ENCODE data around the gene IFI27.

The IFI27 gene

GRCh38 chr14:94102768-94103482 lies 7.6 kb upstream of the IFI27 start:
- DNase-seq, result no peak

- peak in 12 of 56 donors; percentile 5 to 60 (median 21) for DNase-seq
Observed at GRCh38 chr14:94103554-94104150, 6.9 kb upstream of the IFI27 start.

DNA sequence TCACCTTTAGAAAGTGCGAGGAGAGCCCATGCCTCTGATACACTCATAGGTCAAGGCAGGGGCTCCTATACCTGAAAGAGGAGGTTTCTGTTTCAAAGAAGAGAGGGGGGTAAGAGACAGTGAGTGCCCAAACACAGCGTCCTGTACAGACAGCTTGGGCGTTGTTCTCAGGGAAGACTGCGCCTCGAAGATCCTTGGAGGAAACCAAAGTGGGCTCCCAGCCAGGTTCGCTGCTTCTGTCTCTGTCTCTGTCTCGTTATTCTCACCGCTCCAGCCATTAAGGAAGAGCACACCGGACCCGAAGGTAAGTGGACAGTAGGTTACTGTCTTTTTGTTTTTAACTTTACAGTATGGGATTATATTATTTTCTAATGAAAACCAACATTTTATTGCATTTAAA lies 5.8 kb upstream of the IFI27 start:
- DNase-seq, result no peak

DNA sequence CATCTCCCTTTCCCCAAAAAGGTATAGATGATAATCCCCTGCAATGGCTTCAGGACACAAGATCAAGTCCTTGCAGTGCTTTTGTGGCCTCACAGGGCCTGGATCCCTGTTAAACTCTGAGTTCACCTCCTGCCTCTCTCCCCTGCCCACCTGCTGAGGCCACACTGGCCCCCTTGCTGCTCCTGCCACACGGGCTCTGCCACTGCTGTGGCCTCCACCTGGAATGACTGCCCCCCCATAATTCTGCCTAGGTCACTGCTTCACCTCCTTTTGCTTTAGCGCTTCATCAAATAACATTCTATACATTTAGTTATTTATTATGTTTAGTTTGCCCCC lies 653 bp upstream of the IFI27 start:
- DNase-seq, result no peak

DNA sequence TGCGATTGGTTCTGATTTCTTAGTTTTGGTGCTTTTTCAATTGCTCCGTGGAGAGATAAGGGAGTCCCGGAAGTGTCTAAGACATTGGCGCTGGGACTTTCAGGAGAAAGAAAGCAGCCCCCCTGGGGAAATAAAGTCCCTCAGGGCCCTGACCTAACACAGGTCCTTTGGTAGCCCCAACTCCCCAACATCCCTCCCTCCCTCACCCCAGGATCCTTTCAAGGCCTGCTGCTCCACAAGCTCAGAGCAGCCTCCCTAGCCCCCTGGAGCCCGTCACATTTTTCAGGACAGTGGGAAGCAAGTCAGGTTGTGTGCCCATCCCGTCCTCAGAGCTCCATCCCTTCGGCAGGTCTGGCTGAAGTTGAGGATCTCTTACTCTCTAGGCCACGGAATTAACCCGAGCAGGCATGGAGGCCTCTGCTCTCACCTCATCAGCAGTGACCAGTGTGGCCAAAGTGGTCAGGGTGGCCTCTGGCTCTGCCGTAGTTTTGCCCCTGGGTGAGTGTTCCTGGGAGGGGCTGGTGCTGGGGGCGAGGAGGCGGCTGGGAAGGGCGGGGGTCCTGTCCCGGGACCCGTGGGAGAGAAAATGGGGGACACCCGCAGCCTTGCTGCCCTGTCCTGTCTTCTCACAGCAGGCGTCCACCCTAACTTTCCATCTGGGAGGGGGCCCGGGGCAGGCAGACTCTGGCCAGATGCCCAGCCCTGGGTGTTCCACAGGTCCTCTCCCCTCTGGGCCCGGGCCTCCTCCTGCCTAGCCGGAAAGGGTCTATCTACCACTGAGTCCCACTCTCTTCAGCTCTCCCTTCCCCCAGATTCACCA lies 950 bp downstream of the IFI27 start:
- DNase-seq, result no peak

GRCh38 chr14:94112513-94113063 lies 2.1 kb downstream of the IFI27 start:
- DNase-seq, result no peak

- no peak for DNase-seq
Observed at GRCh38 chr14:94113073-94113472, 2.5 kb downstream of the IFI27 start.

DNA sequence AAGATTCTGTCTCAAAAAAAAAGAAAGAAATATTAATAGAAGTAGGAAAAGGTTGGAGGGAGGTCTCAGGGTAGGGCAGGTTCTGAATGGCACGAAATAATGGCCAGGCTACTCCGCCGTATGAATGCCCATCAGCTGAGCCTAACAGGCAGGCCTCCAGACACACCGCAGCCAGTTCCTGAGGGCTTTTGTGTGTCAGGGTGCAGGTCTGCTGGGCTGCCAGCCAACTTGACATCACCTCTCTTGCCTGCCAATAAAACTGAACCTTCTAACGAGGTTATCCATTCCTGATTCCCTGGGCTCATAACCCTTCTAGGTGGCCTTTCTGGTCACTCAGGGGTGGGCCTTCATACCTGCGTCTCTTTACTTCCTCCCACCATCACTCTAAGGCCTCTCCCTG lies 3.0 kb downstream of the IFI27 start:
- peak in 2 of 56 donors; percentile 13 to 55 for DNase-seq

DNA sequence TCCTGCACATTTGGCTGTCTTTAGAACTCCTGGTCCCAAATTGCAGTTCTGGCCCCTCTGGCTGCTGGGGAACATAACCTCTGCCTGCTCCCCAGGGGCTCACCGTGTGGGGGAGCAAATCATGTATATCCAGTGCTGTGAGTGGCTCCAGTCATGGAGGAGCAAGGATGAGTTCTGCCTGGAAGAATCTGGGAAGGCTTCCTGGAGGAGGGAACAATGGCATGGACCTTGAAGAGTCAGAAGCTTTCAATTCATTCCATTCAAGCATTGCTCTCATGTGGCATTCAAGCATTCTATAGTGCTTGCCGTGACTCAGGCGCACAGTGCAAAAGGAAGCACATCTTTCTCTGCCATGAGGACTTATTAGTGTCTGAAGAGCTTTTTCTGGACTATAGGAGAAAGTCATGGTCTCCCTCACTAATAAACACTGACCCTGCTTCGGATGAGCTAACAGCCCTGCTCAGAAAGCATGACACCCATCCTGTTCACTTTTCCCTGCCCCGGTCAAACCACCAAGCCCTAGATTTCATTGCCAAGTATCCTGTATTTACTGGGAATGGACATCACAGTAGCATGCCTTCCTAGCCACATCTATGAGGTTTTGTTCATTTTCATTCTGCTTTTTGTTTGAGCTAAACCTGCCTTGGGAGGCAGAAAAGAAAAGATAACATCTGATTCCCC lies 3.5 kb downstream of the IFI27 start:
- DNase-seq, result no peak

GRCh38 chr14:94114589-94115057 lies 4.1 kb downstream of the IFI27 start:
- DNase-seq, result no peak

DNA sequence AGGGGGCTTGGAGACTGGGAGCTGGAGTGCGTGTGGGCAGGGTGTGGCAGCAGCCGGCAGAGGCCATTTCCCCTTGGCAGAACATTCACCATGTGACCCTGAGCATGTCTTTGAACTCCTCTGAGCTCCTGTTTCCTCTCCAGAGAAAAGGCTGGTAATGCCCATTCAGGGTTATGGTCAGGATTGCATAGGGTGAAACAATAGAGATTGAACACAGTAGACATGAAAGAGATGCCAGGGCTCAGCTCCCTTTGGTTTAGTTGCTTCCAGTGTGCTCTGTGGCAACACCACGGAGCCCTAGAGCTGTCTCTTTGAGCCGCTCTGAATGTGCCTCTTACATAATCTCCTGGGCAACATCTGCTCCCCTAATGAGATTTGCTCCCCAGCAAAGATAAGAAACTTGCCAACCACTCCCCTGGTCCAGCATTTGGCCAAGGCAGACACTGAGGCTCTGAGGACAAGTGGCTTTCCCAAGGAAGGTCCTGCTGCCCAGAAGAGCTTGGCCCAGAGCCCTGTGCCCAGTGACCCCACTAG lies 4.6 kb downstream of the IFI27 start:
- DNase-seq, result peak in 2 of 56 donors; percentile 13 to 35

DNA sequence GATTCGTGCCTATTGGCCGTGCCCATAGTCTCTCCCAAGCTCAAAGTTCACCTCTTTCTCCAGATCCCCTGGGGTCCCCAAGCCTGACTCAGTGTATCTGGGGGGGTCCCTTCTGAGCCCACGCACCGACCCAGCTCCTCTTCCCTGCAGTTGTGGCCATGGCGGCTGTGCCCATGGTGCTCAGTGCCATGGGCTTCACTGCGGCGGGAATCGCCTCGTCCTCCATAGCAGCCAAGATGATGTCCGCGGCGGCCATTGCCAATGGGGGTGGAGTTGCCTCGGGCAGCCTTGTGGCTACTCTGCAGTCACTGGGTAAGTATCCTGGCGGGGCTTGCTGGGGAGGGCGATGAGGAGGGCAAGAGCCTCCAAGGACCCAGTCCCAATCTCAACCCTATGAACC lies 5.1 kb downstream of the IFI27 start:
- DNase-seq, result peak in 1 of 56 donors; percentile 27

GRCh38 chr14:94116701-94117100 lies 6.2 kb downstream of the IFI27 start:
- DNase-seq, result no peak

GRCh38 chr14:94117856-94118255 lies 7.3 kb downstream of the IFI27 start:
- no peak for DNase-seq

DNA sequence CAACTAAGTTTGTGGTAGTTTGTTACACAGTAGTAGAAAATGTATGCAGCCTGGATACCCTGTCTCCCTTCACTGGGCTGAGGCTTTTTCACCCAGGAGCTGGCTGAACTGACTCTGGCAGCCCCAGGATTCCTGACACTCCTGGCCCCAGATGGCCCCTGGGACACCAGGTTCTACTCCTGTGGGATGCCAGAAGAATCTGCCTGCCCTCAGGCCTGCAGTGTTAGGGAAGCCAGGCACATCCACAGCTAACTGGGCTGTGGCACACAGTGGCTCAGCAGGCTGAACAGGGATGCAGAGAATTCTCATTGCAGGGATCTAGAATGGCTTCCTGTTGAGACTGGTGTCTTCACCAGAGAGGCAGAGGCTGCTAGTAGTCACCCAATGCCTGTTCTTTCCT lies 8.5 kb downstream of the IFI27 start:
- DNase-seq, result no peak

- DNase-seq, result no peak
Observed at GRCh38 chr14:94120667-94121340, 10.3 kb downstream of the IFI27 start.

DNA sequence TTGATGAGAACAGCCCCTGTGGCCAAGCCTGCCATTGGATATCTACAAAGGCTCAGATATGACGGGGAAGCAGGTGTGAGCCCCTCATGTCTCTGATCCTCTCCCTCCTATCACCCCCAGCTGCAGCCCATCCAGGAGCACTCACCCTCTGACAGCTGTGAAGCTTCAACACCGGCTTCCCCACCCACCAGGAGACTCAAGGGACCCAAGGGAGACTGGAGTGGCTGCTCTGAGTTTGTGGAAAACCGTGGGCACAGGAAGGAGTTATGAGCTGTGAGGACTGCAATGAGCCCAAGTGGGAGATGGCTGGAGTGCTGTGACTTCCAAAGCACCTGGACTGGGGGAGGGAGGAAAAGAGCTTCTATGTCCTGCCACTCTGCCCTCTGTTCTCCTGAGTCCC lies 10.9 kb downstream of the IFI27 start:
- no peak for DNase-seq

DNA sequence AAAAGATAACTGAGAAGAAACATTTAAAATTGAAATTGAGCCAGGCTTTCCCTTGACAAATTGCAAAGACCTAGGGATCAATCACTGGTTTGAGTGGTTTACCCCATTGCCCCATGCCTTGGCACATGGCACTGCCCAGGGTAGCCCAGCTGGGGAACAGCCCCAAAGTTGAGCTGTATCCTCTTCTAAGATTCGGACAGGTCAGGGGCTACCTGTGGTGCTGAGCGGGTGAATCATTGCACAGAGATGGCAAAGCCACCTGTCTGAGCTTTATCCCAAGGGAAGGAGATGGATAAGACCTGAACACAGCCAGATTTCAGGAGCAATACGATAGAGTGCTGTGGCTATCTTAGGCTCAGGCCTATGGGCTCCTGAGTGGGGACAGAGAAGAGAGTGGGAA lies 11.9 kb downstream of the IFI27 start:
- DNase-seq, result no peak

- DNase-seq, result no peak
Observed at GRCh38 chr14:94123296-94123695, 12.8 kb downstream of the IFI27 start.

DNA sequence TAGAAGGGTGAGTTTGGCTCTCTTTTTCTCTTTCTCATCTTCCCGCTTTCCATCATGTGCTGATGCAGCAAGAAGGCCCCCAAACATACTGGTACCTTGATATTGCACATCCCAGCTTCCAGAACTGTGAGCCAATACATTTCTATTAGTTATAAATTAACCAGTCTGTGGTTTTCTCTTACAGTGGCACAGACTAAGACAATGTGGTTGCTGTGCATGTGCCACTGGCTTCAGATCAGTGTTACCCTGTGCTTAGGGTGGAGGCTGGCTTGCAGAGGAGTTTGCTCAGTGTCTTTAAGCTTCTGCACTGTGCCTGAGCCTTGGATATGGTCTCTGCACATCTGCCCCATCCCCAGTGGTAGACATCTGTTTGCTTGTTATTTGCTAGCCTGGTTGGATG lies 13.3 kb downstream of the IFI27 start:
- no peak for DNase-seq

Data from nucleus accumbens (tissue), 56 donors.